ENCODE measurements around the gene RBM24.
A peak's percentile ranks its signal among the peaks of the same experiment; 100 is the strongest.

Gene RBM24

DNA sequence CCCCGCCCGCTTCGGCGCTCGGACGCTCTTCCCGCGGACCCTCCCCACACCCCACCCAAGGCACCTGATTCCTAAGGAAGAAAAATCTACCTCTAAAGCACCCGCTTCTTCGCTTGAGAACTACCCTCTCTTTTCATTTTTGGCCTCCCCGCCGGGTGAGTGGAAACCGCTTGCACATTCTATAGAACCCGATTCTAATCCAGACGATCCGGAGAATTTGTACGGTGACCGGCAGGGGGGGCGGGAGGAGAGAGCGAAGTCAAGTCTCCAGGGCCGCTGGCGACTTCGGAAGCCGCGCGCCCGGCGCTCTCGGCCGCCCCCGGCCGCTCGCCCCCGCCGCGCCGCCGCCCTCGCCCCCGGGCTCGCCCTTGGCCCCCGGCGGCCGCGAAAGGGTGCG, at the start of gene RBM24:
Gene RBM24, plus strand, starts transcription at position 262 of the 397 bp plus-strand sequence. CDS start 221 bp downstream, outside the sequence.
- DNase-seq (ENCODE audit: low read depth) = peak; percentile 77
- H3K4me3 ChIP-seq (ENCODE audit: low read length) = peak within 1 kb of the TSS; percentile 63

GRCh38 chr6:17233531-17233930, 47.6 kb upstream of the RBM24 start:
- peak; percentile 99 for DNase-seq (ENCODE audit: low read depth)
- H3K4me3 ChIP-seq (ENCODE audit: low read length) = no peak overlapping the region
- no peak for TF ChIP-seq CTCF (IDR thresholded peaks at IDR 0.05; ENCODE audit: insufficient read depth, low read depth, low read length, missing control alignments)

More for the DNA sequence above, at the start of gene RBM24:
- TF ChIP-seq CTCF (IDR thresholded peaks at IDR 0.05; ENCODE audit: insufficient read depth, low read depth, low read length, missing control alignments) = peak; percentile 36

DNA sequence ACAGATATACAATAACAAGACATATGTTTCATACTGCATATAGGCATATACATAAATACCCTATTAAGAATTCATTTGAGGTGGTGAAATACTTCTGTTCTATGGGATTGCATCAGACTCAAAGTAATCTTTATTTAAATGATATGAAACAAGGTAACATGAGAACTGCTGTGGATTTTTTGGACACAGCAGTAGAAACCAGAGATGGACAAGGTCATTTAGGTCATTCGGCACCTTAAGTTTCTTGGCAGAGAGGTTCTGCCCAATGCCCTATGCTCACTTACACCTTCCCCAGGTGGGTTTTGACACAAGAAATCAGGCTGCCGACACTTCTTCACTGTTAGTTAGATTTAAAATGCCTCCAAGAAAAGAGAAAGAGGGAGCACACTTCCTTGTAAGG, 43.9 kb upstream of the RBM24 start:
- H3K4me3 ChIP-seq (ENCODE audit: low read length) = no peak overlapping the region
- TF ChIP-seq CTCF (IDR thresholded peaks at IDR 0.05; ENCODE audit: insufficient read depth, low read depth, low read length, missing control alignments) = no peak
- no peak for DNase-seq (ENCODE audit: low read depth)

DNA sequence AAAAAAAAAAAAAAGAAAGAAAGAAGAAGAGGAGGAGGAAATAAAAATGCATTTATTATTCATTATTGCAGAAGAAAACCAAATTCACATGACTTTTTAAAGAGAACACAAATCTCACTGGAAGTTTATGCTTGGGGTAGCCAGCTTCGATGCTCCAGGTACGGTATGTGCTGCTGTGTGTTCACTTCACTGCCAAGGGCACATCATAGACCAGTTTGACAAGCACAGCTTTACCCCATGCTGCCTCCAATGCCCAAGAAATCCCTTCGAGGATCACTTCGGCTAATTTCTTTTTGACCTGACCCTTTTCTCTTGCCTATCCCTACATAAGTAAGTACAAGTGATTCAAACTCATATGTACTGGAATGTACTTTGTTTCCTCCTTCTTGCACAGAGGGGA, 41.9 kb upstream of the RBM24 start:
- H3K4me3 ChIP-seq (ENCODE audit: low read length) = no peak overlapping the region
- no peak for DNase-seq (ENCODE audit: low read depth)
- no peak for TF ChIP-seq CTCF (IDR thresholded peaks at IDR 0.05; ENCODE audit: insufficient read depth, low read depth, low read length, missing control alignments)

- TF ChIP-seq CTCF (IDR thresholded peaks at IDR 0.05; ENCODE audit: insufficient read depth, low read depth, low read length, missing control alignments) = no peak
Observed at GRCh38 chr6:17240803-17241500, 40.2 kb upstream of the RBM24 start.

DNA sequence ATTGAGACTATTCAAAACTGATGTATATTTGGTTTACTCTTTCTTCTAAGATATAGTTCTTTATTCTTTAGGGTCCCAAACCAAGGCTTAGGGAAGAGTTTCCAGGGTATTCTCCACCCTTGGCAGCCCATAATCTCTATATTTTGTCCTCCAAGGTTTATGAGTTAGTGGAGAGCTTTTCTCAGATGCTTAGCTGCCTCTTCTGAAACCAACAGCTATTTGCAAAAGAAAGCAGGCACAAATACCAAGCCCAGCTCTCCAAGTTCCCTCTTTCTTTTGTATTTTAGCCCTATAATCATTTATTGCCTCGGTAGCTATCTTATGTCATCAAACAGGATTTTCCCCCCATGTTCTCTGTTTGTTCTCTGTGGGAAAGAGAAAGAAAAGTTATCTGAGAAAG, 39.1 kb upstream of the RBM24 start:
- no peak for TF ChIP-seq CTCF (IDR thresholded peaks at IDR 0.05; ENCODE audit: insufficient read depth, low read depth, low read length, missing control alignments)
- no peak overlapping the region for H3K4me3 ChIP-seq (ENCODE audit: low read length)
- no peak for DNase-seq (ENCODE audit: low read depth)

More at GRCh38 chr6:17240803-17241500, 40.2 kb upstream of the RBM24 start:
- no peak for DNase-seq (ENCODE audit: low read depth)
- no peak overlapping the region for H3K4me3 ChIP-seq (ENCODE audit: low read length)

- TF ChIP-seq CTCF (IDR thresholded peaks at IDR 0.05; ENCODE audit: insufficient read depth, low read depth, low read length, missing control alignments) = no peak
- no peak for DNase-seq (ENCODE audit: low read depth)
Observed at GRCh38 chr6:17250237-17250636, 30.9 kb upstream of the RBM24 start.

More at GRCh38 chr6:17250237-17250636, 30.9 kb upstream of the RBM24 start:
- H3K4me3 ChIP-seq (ENCODE audit: low read length) = no peak overlapping the region
